Stimulated activated CD4-positive, alpha-beta T cell treated with anti-CD3 and anti-CD28 coated beads, Interleukin-4, amount 100 ng/mL, for 1 hour (primary cell): ENCODE data around the gene GLS2.
A peak's percentile ranks its signal among the peaks of the same experiment; 100 is the strongest.
"Not testable (repeated sequence)": the region's sequence is repeated elsewhere in the genome, so short reads cannot be mapped to it uniquely, and the experiment has no call there.

Experiments
- DNase-seq: peaks from one replicate; pipeline ENCODE4 v3.0.0-alpha.2; 2020

The GLS2 gene

DNA sequence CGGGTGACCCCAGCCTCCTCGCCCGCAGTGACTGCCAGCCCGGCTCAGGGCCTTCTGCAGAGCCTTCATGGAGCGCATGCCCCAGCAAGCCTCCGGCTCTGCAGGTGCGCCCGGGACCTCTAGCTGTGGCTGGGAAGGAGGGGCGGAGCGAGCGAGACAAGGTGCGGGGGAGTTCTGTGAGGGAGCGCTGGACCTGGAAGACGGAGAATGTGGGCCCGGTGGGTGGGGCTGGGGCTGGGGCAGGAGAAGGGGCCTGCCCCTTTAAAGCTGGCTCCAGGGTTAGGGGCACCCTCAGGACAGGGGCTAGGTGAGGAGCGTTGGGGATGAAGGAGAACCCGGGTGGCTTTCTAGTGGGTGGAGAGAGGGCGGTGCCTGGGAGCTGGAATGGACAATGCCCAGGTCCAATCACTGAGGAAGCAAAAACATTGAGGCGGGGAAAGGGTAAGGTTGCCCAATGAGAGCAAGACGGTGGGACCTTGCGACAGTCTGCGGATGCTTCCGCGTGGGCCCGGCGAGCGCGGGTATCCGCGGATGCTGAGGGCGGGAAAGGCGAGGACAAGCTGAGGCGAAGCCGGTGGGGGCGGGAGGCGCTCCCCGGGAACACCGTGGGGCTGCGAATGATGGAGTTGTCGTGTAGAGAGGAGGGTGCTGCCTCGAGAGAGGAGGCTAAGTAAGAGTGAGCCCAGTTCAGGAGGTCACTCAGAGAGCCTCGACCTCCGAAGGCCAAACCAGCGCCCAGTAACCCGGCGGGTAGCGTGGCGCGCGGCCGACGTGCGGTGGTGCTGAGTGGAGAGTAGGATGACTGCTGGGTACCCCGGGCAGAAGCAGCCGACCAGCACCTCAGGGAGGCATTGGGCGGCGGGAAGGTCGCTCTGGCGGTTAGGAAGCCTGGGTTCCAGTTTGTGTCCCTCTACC lies at the start of gene GLS2:
Gene GLS2, minus strand, starts transcription at position 121 of the 915 bp plus-strand sequence. Its CDS starts 43 bp downstream, at position 78.
- DNase-seq, result peak; percentile 67

DNA sequence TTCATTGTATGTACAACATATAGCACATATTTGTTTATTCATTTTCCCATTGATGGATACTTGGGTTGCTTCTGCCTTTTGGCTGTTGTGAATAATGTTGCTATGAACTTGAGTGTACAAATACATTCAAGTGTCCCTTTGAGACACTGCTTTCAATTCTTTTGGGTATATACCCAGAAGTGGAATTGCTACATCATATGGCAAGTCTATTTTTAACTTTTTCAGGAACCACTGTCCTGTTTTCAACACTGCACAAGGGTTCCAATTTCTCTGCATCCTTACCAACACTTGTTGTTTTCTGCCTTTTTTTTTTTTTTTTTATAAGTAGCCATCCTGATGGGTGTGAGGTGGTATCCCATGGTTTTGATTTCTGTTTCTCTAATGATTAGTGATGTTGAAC lies 49.6 kb upstream of the GLS2 start:
- no peak for DNase-seq

DNA sequence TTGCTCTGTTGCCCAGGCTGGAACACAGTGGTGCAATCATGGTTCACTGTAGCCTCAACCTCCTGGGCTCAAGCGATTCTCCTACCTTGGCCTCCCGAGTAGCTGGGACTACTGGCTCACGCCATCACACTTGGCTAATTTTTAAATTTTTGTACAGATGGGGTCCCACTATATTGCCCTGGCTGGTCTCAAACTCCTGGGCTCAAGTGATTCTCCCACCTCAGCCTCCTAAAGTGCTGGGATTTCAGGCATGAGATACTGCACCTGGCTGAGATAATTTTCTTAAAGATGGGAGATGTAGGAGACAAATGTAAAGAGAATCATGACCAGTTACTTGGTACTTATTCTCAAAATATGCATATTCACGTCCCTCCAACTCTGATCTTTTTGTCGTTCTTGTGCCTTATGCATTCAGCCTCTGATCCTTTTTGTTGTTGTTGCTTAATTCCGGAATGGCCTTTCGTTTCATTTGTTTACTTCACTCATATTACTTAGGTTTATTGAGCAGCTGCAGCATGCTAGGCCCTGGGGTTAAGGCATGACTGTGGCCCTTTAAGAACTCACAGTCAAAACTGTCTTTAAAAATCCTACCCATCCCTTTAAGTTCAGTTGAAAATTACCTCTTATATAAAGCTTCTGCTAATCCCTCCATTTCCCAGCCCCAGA lies 42.6 kb upstream of the GLS2 start:
- DNase-seq, result no peak

DNA sequence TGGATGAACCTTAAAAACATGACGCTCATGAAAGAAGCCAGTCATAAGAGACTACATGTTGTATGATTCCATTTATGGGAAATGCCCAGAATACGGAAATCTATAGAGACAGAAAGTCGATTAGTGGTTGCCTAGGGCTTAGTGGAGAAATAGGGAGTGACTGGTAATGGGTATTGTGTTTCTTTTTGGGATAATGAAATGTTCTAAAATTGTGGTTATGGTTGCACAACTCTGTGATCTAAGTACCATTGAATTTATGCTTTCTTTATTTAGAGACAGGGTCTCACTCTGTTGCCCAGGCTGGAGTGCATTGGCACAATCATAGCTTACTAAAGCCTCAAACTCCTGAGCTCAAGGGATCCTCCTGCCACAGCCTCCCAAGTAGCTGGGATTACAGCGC lies 41.7 kb upstream of the GLS2 start:
- DNase-seq, result no peak

DNA sequence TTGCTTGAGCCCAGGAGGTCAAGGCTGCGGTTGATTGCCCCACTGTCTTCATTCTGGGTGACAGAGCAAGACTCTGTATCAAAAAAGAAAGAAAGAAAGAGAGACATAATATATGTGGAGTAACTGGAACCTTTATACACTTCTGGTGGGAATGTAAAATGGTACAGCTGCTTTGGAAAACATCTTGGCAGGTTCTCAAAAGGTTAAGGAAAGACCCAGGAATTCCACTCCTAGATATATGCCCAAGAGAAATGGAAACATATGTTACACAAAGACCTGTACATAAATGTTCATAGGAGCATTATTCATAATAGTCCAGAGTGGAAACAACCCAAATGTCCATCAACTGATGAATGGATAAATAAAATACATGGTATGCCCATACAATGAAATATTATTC lies 40.9 kb upstream of the GLS2 start:
- DNase-seq, result no peak

DNA sequence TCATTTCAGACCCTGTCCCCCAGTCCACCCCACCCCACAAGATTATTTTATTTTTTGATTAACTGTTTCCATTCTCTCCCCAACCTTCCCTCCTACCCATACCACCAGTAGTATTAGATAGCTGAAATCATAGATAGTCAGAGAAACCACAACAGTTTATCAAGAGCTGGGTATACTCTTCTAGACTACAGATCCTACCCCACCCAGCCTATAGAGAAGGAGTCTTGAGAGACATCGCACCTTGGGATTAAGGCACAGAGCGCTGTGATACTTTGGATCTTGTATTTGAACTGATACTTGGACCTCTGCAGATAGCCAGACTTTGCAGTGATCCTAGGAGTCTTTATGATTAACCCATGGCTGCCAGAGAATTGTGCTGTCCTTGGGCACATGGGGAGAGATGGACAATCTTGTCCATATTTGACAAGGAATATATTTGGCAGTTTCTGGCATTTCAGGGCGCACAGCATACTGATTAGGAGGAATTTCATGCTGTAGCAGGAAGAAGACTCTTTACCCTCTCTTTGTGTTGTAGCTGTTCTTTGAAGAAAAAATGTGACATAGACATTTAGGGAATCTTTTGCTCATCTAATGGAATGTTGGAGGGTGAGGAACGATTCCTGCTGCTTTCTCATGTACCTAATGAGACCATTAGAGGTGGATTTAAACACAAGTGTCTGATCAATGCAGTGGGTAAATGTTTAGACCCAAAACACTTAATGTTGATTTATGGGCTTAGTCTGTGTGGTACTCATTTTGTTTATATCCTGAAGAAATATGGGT lies 34.6 kb upstream of the GLS2 start:
- no peak for DNase-seq

DNA sequence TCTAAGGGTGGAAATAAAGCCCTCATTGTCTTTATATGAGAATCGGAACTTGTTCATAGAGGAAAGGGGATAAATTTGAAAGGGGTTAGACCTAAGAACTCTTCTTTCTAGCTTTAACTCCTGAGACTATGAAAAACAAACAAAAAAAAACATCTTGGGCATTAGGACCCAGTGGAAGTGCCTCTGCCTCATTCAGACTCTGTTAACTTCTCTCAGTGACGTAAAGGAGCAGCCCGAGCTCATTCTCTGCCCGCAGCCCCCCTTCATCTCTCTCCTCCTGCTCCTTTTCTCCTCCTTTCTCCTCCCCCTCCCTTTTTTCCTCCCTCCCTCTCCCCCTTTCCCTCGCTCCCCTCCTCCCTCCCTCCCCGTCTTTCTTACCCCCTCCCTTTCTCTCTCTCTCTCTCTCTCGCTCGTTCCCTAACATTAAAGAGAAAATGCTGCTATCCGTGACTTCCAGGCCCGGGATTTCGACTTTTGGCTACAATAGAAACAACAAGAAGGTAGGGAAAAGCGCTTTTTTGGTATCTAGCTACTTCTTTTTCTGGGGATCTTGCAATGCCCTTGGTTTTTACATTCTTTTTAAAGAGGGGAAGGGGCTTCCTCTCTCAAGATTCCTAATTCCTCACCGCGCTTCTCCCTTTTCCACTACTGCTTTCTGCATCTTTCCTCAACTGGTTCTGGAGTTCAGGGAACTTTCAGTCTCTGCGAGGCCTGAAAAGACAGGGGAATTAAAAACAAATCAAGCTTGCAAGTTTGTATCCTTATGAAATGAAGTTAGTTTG lies 33.8 kb upstream of the GLS2 start, which contains the start of gene RBMS2:
Gene RBMS2, plus strand, starts transcription at position 231 of the 782 bp plus-strand sequence. Its CDS starts 204 bp downstream, at position 435.
- DNase-seq, result peak; percentile 7

DNA sequence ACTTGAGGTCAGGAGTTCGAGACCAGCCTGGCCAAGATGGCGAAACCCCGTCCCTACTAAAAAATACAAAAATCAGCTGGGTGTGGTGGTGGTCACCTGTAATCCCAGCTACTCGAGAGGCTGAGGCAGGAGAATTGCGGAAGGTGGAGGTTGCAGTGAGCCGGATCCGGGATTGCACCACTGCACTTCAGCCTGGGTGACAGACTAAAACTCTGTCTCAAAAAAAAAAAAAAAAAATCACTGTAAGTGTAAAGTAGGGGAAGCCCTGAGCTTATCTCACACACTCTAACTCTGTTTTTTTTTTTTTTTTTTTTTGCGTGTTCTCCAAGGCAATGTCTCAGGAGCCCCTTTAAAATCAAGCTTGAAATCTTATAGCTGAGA lies 33.2 kb upstream of the GLS2 start:
- DNase-seq, result no peak

DNA sequence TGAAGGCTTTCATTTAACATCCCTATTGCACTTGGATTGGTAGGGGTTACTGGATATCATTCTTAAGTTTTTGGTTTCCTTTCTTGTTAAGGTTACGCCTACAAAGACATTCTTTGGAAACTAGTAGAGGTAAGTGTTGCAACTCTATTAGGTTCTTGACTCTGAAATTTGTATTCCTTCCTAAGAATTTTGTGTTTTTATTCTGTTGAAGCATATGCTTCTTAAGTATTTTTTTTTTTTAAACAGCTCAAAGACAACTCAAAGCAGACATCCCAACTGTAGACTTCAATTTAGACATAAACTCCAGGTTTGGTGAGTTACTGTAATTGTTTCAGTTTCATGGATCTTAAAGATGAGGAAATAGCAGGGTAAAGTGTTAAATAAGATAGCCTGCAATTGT lies 32.5 kb upstream of the GLS2 start:
- no peak for DNase-seq

DNA sequence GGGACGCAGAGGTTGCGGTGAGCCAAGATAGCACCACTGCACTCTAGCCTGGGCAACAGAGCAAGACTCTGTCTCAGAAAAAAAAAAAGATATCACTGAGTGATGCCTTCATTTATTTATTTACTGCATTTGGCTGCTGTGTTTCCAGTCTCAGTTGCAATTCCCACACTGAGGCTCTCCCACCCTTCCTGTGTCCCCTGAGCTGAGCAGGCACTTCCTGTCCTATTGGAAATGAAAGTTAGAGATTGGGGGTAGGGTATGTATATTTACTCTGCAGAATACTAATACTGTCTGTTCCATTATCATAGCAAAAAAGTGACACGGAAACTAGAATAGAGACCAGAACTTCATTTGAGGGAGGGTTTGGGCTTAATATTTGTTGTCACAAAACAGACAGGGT lies 32.1 kb upstream of the GLS2 start:
- no peak for DNase-seq

DNA sequence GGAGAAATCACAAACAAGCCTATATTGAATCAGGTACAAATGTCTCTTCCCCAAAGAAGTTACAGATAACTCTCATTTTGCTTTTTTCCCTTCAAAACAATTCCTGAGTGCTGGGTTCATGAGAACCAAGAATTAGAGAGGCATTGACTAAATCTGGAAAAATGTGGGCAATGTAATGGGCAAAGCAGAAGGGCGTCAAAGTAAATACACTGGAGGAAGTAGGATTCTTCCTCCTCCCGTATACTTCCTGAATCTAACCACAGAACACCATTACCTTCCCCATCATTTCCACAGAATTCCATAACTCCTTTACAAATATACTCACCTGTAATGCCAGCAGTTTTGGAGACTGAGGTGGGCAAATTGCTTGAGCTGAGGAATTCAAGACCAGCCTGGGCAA lies 30.6 kb upstream of the GLS2 start:
- DNase-seq, result no peak

DNA sequence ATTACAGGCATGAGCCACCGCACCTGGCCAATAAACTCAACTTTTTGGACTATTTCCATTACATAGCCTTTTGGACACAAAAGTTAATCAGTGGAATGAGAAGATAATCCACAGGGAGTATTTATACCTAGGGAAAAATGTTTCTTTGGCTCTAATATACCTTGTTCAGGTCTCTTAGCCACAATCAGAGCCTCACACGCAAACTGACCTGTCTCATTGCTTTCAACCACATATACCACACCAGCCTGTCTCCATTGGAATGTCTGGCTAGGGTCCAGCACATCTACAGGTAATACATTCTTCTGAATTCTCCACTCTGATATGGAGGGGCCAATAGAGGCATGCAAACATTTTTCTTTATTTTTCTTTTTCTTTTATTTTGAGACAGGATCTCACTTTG lies 29.9 kb upstream of the GLS2 start:
- DNase-seq, result no peak

DNA sequence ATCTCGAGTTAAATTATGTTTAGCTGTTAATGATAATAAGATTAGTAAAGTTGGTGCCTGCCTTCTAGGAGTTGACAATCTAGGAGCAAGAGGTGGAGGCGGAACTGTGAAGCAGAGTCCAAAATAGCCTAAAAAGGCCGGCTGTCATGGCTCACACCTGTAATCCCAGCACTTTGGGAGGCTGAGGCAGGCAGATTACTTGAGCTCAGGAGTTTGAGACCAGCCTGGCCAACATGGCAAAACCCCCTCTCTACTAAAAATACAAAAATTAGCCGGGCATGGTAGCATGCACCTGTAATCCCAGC lies 26.0 kb upstream of the GLS2 start:
- DNase-seq, result not testable (repeated sequence)

DNA sequence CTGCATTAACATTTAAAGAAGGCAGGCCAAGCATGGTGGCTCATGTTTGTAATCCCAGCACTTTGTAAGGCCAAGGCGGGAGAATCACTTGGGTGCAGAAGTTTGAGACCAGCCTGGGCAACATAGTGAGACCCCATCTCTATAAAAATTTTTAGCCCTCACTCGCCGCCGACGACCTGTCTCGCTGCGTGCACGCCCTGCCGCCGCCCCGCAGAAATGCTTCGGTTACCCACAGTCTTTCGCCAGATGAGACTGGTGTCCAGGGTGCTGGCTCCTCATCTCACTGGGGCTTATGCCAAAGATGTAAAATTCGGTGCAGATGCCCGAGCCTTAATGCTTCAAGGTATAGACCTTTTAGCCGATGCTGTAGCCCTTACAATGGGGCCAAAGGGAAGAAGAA lies 22.8 kb upstream of the GLS2 start:
- DNase-seq, result no peak

DNA sequence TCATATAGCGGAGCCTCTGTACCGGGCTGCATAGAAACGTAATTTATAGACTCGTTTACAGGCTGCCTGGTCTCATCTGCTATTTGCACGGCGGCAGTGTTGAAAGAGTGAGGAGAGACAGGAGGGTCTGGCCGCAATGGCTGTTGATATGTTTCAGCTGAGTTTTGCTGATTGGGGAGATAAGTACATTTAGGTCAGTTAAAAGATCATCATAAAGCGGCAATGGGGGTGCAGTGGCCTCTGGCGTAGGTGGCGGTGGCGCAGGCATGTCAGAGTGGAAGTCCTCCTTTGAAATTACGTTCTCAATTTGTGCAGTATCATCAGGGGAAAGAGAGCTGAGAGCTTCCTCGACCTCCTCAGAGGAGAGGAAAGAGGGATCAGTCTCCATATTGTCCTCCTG lies 11.9 kb upstream of the GLS2 start:
- not testable (repeated sequence) for DNase-seq

DNA sequence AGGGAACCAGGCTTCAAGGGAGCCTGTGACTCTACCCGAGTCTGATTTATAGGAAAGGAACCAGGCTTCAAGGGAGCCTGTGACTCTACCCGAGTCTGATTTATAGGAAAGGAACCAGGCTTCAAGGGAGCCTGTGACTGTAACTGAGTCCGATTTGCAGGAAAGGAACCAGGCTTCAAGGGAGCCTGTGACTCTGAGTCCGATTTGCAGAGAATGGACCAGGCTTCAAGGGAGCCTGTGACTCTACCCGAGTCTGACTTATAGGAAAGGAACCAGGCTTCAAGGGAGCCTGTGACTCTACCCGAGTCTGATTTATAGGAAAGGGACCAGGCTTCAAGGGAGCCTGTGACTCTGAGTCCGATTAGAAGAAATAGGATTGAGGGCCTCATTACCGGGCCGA lies 11.5 kb upstream of the GLS2 start:
- DNase-seq, result not testable (repeated sequence)

DNA sequence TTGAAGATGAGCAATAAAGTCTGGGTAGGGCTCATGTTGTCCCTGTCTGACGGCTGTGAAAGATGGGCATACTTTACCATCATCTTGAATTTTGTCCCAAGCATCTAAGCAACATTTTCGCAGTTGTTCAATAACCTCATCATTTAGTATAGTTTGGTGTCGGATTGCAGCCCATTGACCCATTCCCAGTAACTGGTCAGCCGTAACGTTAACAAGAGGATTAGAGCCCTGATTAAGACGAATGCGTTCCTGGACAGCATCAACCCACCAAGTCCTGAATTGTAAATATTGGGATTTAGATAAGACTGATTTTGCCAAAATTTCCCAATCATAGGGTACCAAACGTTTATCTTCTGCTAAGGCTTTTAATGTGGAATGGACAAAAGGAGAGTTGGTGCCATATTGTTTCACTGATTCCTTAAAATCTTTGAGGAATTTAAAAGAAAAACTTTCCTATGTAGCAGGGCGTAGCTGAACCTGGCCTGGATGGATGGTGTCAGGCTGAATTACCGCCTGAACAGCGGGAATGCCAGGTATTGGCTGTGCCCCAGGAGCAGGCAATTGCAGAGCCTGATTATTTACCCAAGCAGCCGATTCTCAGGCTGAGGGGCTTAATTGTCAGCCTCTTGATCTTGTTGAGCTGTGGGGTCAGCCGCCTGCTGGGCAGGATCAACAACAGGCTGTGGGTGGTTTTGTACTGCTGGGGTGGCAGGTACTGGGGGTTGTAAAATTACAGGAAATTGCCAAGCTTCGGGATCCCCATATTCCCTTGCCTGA lies 10.4 kb upstream of the GLS2 start:
- DNase-seq, result not testable (repeated sequence)

DNA sequence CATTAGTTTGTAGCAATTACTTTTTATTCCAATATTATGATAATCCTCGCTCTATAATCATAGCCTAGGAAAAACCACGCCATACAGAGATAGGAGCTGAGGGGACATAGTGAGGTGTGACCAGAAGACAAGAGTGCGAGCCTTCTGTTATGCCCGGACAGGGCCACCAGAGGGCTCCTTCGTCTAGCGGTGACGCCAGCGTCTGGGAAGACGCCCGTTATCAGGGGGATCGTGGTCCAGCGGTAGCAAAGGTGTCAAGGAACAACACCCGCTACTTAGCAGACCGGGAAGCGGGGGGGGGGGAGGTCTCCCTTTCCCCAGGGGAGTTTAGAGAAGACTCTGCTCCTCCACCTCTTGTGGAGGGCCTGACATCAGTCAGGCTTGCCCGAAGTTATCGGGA lies 8.7 kb upstream of the GLS2 start:
- peak; percentile 68 for DNase-seq

DNA sequence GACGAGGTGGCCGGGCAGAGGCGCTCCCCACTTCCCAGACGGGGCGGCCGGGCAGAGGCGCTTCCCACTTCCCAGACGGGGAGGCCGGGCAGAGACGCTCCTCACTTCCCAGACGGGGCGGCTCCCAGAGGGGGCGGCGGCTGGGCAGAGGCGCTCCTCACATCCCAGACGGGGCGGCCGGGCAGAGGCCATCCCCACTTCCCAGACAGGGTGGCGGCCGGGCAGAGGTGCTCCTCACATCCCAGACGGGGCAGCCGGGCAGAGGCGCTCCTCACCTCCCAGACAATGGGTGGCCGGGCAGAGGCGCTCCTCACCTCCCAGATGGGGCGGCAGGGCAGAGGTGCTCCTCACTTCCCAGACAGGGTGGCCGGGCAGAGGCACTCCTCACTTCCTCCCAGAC lies 6.5 kb upstream of the GLS2 start:
- not testable (repeated sequence) for DNase-seq

DNA sequence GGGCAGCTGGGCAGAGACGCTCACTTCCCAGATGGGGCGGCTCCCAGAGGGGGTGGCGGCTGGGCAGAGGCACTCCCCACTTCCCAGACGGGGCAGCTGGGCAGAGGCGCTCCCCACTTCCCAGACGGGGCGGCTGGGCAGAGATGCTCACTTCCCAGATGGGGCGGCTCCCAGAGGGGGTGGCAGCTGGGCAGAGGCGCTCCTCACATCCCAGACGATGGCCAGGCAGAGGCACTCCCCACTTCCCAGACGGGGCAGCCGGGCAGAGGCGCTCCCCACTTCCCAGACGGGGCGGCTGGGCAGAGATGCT lies 6.1 kb upstream of the GLS2 start:
- DNase-seq, result not testable (repeated sequence)

DNA sequence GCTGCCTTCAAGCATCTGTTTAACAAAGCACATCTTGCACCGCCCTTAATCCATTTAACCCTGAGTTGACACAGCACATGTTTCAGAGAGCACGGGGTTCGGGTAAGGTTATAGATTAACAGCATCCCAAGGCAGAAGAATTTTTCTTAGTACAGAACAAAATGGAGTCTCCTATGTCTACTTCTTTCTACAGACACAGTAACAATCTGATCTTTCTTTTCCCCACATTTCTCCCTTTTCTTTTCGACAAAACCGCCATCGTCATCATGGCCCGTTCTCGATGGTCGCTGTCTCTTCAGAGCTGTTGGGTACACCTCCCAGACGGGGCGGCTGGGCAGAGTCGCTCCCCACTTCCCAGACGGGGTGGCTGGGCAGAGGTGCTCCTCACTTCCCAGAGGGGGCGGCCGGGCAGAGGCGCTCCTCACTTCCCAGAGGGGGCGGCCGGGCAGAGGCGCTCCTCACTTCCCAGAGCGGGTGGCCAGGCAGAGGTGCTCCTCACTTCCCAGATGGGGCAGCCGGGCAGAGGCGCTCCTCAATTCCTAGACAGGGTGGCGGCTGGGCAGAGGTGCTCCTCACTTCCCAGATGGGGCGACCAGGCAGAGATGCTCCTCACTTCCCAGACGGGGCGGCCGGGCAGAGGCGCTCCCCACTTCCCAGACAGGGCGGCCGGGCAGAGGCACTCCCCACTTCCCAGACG lies 5.6 kb upstream of the GLS2 start:
- not testable (repeated sequence) for DNase-seq

DNA sequence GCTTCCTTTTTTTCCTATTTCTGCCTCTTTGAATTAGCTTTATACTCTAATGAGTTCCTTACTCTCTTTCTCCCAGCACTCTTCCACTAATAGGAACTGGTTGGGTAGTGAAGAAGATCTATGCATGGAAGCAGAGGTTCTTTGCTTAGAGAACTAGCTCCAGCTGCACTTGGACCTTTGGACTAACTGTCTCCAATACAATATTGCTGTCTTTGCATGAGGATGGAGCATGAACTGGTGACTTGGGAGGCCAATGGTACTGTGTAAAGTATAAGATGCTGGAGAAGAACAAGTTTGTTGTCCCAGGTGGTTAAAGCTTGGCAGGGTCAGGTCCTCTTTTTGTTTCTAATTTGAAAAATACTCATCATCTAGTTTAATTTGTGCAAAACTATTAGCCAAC lies 2.4 kb upstream of the GLS2 start:
- DNase-seq, result no peak
